Kasumi-1 (cell line): ENCODE measurements around the gene EDIL3.
"Not testable (repeated sequence)": the region's sequence is repeated elsewhere in the genome, so short reads cannot be mapped to it uniquely, and the experiment has no call there.

Source experiments
- DNase-seq, 2 experiments: peaks; one replicate each; lab custom pipeline; 2025; lab: John Stamatoyannopoulos, UW

The EDIL3 gene

DNA sequence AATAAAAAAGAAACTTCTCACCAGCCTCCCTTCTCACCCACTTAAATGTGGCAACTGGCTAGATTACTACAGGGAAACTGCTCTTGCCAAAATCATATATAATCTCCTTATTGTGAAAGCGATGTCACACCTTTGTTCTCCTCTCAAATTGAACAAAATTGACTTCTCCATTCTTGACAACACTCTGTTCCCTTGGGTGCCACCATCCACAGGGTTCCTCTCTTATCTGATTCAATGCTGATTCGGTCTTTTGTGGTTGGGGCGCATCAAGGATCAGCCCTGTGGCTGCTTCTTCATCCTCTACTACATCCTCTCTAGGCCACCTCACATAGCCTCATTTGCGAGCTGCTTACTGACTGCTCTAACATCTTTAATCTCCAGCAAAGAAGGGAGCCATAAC is 86.1 kb downstream of the EDIL3 start:
- no peak for DNase-seq

DNA sequence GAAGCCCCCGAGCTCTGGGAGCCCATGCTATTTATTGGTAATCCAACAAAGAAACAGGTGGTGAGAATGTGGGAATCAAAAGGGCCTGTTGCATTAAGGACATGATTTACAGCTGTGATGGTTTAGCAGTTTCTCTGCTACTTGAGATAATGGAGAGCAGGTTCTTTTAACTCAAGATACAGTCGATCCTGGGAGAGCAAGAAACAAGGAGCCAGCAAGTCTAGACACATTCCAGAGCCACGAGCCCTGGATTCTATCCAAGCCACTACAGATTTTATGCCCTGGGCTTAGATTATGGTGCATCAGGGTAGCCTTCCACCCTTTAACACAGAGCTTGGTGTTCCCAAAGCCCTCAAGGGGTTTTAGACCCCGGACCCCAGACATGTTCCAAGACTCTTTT is 87.0 kb downstream of the EDIL3 start:
- DNase-seq, result not testable (repeated sequence)

DNA sequence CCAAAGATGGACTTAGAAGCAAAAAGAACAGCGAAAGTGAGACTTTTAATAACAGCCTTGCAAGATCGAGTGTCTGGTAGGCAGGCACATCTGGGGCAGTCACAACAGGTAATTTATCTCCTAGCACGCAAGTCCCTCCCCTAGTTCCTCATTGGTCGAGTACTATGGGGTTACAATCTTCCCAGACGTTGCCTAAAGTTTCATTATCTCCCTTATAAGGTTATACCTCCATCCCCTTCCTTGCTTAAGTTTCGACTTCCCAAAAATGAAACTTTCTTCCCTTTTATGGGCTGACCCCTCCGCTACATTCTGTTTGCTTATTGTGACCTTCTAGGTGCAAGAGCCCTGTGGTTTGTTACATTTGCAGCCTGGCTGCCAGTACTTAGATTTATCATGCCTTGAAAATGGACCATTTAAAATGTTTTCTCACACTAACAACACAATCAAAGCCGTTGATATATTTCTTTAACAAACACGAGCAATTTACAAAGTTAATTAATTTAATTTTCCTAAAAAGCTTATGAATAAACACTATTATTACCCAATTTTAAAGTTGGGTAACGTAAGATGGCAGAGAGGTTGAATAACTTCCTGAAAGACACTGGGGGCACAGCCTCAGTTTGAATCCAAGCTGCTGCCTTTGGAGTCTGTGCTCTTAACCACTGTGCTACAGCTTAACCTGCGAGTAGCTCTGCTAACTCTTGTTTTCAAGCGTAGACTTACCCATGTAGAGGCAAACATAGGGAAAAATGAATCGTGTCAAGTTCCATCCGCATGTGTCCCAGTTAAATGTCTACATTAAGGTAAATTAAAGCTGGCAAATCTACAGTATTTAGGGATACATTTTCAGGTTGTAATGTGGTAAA is 91.7 kb downstream of the EDIL3 start:
- no peak for DNase-seq

DNA sequence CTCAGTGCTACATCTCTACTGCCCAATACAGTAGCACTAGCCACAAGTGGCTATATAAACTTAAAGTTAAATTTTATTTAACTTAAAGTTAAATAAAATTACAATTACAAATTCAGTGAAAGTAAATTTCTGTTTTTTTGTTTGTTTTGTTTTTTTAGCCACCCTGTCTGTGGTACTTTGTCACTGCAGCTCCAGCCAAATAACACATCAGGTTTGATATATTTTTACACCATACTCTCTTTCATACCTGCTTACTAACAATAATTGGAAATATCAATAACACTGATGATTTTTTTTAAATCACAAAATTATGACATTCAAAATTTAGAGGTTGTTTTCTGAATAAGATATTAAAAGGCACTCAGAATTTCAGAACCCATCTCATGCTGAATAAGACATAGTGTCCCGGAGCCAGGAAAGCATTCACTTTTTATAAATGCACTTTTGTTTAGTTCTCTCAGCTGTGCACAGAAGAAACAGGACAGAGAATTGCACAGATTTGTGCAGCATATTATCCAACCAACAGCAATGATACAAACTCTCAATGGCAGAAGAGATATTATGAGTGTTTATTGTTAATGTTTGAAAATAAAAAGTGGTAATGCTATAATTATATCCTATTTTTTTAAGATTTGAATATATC is 92.6 kb downstream of the EDIL3 start:
- DNase-seq, result no peak

DNA sequence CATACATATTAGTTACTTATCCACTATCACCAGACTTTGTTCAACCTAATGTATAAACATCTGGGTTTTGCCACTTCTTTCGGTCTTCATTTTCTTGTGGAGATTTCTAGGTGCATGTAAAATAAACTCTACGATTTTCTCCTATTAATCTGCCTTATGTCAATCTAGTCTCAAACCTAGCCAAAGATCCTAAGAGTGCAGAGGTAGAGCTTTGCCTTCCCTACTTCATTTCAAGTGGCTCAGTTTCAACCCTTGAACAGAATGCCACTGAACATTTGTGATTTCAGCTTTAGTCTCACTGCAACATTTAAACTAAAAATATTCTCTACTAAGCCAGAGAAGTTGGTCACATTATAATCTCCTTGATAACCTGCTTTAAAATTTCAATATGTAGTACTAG is 94.0 kb downstream of the EDIL3 start:
- no peak for DNase-seq

DNA sequence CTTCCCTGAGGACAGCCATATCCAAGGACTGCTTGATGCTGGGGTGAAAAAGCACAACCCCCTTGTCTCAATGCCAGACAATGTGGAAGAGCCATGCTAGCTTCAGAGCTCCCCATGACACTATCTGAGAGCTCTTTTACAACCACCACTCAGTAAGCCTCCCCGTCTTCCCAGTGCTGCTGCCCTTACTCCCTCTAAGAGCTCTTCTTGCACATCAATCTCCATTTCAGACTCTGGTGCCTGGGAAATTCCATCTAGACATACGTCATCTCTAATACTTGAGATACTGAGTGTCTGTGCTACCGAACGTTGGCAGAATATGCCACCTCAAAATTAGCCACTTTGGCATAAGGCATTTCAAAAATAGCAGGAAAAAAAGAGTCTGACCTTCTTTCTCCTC is 94.5 kb downstream of the EDIL3 start:
- no peak for DNase-seq

DNA sequence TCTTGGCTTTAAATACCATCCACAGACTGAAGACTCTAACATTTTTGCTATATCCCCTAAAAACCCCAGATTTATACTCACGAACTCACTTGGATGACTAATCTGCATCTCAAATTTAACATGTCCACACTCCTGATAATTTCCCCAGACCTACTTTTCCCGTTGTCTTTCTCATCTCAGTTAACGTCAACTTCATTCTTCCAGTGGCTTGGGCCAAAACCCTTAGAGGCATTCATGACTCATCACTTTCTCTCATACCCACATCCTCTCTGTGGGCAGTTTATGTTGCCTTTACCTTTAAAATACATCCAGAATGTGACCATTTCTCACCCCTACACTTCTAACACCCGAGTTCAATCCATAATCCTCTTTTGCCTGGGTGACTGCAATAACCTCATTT is 96.7 kb downstream of the EDIL3 start:
- peak; percentile 42 to 53 for DNase-seq

DNA sequence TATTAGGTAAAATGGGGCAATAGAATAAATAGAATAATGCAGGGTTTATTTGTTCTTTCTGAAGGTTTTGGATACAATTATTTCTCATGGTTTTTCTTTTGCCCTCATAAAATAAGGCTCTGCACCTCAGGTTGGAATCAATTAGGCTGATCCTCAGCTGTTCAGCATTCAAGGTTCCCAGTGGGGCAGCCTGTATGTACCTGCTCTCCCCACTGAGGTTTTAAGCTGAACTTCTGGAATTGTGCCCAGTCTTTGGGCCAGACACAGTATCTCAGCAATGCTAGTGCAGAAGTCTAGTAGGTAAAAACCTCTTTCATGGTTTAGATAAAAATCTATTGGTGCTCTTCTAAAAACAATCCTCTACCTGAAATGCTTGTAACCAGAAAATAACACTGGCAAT is 98.0 kb downstream of the EDIL3 start:
- no peak for DNase-seq

DNA sequence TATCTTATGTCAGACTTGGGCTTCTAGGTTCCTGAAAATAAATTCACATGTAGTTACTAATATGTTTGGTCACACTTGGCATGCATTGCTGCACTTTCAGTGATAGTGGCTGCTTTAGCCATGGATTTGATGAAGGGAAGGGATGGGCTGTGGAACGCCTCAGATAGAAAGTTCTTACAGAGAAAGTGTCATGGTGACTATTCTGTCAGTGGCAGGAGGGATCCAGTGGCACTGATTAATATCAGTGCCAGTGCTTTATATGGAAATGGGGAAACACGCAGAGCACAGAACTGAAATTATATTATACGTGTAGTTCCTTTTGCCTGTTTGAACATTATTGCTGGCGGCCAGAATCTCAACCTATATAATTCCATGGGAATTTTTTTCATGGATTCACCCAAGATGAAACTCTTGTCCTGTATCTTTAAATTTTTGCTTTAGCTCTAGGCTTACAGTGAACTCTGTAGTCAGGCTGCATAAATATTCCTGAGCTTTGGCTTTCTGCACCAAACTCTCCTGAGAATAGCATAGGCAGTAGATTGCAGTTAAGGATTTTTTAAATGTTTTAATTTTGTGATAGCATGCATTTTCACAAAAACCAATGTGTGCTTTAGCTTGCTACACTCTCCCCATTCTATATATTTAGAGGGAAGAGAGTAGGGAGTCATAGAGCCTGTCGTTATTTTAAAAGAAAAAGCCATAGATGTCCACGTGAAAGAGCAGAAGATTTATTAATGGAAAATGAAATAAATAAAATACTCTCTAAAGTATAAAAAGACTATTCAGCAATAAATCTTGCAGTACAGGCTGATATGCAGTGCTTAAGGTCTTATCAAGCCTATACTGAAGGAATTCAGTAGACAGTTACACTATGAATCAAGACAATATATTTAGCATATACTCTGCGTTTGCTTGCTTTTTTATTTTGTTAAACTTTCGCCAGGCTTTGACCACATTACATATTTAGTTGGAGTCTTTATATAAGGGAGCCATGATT is 98.7 kb downstream of the EDIL3 start:
- DNase-seq, result no peak

DNA sequence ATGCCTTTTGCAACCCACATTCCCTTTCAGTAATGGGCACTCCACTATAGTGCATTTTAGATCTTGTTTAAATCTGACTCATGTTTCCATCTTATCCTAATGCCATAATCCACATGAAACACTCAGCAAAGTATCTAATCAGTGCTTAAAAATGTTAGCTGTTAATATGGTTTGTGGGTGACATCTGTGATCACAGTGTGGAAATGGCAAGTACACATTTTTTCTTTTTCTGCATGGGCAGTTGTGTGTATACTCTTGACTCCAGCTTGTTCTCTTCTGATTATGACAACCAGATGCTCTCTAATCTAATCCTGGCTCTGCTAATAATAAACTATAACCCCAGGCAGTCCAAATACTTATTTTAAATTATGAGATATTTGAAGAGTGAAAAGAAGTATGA is 103.3 kb downstream of the EDIL3 start:
- no peak for DNase-seq

DNA sequence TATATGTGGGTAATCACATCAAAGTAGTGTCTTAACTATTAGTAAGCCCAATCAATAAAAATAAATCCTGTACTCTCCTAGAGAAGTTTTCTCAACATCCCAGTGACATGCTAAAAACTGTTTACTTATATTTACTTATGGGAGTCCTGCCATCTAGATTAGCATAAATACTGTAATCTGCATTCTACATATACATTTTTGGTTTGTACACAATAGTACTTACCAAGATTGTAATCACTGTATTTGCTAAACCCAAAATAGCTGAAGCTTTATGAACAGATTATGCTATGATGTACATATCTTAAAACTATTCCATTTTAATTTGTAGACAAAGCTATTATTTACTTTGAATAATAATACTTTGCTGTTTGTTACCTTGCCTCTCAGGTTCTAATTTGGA is 105.4 kb downstream of the EDIL3 start:
- DNase-seq, result no peak

DNA sequence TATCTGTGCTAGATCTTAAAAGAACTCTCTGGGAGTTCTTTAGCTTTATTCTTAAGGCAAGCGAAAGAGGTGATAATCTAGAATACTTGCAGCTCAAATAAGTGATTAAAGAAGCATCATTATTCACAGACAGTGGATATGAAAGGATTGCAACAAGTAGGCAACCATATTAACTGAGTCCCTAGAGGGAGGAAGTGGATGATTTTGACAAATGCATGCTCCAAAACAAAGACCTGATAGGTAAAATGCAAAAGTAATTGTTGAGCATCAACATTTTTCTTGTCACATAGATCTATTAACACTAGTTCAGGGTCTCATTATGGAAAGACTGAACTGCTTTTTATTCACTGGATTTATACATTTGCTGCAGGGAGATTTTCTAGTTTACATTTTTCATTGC is 109.1 kb downstream of the EDIL3 start:
- no peak for DNase-seq

DNA sequence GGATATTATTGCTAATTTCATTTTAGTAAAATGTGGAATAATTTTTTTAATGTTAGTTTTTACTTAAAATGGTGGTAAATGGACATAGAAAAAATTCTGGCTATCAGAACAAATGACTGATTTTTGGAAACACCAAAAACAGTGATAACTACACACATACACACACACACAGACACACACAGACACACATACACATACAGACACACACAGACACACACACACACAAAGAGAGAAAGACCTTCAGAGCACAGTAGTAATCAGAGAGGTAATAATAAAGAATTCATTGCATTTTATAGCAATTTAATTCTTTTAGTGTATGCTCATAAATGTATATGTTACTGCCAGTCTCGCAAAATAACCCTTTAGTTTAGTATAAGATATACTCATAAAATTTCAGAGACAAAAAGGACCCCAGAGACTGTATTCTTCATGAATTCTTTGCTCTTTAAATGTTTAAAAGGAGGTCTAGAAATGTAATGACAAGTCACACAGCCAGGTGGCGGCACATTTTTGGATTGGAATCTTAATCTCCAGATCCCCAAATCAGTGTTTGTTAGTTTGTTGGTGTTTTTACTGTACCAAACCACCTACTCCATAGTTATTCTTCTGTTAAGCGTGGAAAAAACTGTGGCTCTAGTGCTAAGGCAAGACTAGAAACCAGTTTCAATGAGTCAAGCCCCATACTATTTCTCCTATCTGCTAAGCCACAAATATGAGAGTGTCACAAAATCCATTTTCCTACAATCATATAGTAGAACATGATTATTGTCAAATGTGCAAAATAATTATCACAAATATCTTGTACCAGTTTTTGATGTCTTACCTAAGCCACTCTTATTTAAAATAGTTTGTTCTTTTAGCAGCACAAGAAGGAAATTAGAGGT is 109.9 kb downstream of the EDIL3 start:
- DNase-seq, result peak; percentile 52 to 59

DNA sequence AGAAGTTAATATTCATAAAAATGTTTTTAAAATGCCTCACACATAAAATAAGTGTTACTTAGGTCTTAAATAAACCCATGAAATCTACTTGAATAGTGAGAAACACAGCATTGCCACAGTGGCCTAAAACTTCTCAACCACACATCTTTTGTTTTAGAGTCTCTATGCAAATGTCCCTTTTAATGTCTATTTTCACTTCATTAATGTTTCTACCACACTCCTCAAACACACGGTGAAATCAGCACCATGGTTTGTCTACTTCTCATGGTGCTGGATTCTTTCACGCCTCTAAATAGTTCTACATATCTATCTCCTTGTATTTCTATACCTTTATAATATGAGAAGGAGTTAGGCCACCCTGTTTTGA is 111.2 kb downstream of the EDIL3 start:
- no peak for DNase-seq

DNA sequence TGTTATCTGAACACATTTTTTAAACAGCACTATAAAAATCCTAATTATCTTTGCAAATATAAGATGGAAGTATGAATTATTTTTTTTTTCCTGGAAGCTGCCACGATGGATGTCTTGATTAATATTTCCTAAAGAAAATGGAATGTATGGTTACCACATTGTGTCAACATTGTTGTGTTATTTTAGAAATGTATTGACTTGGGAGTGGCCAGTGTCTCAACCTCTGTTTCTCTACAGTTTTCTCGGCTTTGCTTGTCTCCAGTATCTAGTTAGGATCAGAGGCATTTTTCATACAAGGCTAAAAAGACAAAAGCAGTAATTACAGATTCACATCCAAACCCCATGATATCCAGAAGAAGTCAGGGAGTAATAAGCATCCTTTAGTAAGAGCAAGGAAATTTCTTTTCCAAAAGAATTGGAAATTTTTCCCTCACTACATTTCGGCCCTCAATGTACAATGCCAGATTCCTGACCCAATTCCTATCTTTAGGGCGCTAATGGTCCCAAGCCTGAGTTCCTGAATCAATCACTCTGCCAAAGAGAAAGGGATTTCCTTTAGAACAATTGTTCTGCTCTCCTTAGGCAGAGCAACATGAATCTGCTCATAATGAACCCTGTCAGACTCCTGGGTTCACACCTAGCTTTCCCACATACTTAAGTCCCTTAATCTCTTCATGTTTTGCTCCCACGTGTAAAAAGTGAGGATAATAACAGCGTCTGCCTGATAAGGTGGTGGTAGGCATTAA is 111.7 kb downstream of the EDIL3 start:
- DNase-seq, result no peak

DNA sequence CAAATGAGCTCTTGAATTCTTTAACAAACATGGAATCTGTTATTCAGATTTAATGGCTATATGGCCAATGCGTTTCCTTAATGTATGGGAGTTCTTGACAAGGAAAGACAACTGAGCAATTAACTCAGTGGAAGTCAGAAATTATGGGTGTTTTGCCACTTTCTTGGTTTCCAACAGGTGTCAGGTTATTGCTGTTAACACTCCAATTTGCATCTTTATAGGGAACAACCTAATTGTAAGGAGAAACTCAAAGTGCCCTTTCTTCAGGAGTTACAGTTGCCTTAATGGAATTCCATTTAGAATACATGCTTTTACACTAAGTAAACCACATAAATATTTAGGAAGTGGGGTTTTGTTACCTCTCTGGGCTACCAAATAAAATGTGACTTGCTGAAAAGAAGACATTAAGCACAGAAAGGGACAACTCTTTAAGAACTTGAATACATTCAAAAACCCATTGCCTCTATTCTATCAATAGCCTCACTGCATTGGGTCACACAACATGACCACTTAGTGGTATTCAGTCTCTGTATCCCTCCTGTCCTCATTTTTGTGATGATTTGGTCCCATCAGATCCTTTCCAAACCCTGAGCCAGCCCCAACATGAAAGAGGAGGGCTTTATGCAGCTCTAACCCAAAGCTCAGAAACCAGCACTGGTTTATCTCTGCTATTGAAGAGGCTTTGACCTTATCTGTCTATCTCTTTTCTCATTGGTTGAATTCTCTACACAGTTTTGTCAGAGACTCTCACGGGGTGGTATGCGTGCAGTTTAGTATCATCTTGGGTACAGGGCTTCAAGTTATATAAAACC is 118.7 kb downstream of the EDIL3 start:
- DNase-seq, result no peak

DNA sequence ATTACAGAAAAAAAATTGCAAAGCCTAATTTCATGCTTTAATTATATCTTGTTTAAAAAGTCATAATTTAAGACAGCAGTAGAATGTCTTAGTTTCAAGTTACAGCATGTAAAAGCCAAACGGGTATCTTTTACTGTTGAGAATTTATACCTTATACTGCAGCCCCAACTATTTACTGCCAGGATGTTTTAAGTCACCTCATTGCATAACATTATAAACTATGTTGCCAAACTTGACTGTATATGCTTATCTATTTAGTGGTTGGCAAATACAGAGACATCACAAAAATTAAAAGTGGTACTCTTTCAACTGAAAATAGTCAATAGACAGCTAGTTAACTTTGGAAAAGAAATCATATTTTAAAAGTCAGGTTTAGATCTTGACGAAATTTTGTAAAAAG is 119.5 kb downstream of the EDIL3 start:
- no peak for DNase-seq

DNA sequence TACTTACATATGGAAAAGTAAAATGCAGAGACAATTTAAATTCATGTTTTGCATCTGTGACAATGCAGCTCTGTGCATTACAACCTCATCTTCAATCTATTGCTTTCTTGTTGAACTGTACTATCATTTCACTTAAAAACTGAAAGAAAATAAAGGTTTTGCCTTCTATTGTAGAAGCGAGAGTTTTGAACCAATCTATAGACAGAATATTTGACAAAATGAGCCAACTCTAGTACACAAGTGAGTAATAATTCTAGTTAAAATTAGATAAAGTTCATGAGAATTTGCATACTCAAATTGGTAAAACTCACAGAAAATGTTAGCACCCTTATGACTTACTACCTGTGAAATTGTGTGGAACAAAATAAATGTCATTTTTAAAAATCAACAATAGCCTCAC is 123.7 kb downstream of the EDIL3 start:
- DNase-seq, result no peak

DNA sequence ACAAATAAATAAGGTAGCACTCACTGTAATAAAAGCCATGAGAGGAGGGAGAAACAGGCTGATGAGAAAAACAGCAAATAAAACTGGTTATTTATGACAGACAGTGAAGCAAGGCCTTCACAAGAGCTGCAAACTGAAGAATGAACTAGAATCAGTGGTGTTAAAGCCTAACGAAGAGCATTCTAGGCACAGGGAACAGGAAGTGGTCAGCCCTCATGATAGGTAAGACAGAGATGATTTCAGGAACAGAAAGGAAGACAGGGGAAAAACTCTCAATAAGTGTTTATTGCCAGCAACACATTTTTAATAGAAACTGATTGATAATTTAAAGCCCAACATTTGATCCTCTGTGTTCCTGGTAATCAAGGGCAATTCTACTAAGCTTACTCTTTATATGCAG is 124.5 kb downstream of the EDIL3 start:
- DNase-seq, result no peak
